Gastrocnemius medialis (tissue), 4 donors: Measurements from ENCODE around the gene PRG3.

Experiments used
- CTCF ChIP-seq, 5 experiments: fragments of 450-650 bp in 3 of 5; fragments of 200-600 bp in 2 of 5; sonication (generic) in 2 of 5; IDR thresholded peaks in 4 of 5; conservative IDR thresholded peaks in 1 of 5; 1 replicate in 4 of 5; 2 replicates in 1 of 5; pipeline ENCODE4 v1.5.1; 2016 to 2019; ENCODE audit warnings: antibody characterized with exemption in 5 of 5, mild to moderate bottlenecking in 3 of 5, moderate library complexity in 3 of 5
- POLR2A ChIP-seq, 2 donors: fragments of 450-650 bp; IDR thresholded peaks; one replicate each; pipeline ENCODE4 v1.6.1; 2017; ENCODE audit warnings: antibody characterized with exemption in 2 of 2, mild to moderate bottlenecking in 2 of 2, moderate library complexity in 2 of 2

GRCh38 chr11:57347336-57347735 lies 33.6 kb downstream of the PRG3 start:
- no peak for TF ChIP-seq CTCF (IDR thresholded peaks at IDR 0.05 in 4 of 5, conservative IDR thresholded peaks at IDR 0.05 in 1 of 5)
- TF ChIP-seq POLR2A (IDR thresholded peaks at IDR 0.05) = no peak
